ENCODE results near the gene PIGO. TPM values are rescaled to one million over a fixed set of nuclear protein-coding genes. Genes with fewer than 3 reads are reported as not detected.
A peak's percentile ranks its signal among the peaks of the same experiment; 100 is the strongest.

The PIGO gene
- total and polyA plus RNA-seq, 9 of the 15 experiments (the other 6 are each of a cell fraction or from before 2014, with no cell fraction given), result 5.4 to 13.7 (median 9.7) TPM

GRCh38 chr9:35096035-35096849 lies at the start of gene PIGO (continued):
- TF ChIP-seq CHD7 (IDR thresholded peaks at IDR 0.05; ENCODE audit: low read depth, low read length) (no peak), SRSF3 (IDR thresholded peaks at IDR 0.05; ENCODE audit: insufficient read depth, low read length) (no peak), NCOA1 (IDR thresholded peaks at IDR 0.05; ENCODE audit: low read depth) (no peak), HEY1 (CRISPR knock-in tag; IDR thresholded peaks at IDR 0.05; ENCODE audit: borderline replicate concordance) (no peak), GTF2A2 (tag; IDR thresholded peaks at IDR 0.05) (no peak), HCFC1 (IDR thresholded peaks at IDR 0.05; ENCODE audit: low read depth, low read length) (peak; percentile 68), MBD2 (IDR thresholded peaks at IDR 0.05; ENCODE audit: borderline replicate concordance, low read depth) (peak; percentile 50; the same call in 1 of the 2 replicates), CREM (IDR thresholded peaks at IDR 0.05; ENCODE audit: low read depth) (peak; percentile 81), RFX5 (IDR thresholded peaks at IDR 0.05; ENCODE audit: low read depth, low read length) (no peak), MEF2D (tag; conservative IDR thresholded peaks at IDR 0.05; ENCODE audit: low read depth) (no peak), MNT (conservative IDR thresholded peaks at IDR 0.05) (peak; percentile 65 to 86), MAFG (tag; conservative IDR thresholded peaks at IDR 0.05) (no peak), ZNF561 (CRISPR knock-in tag; conservative IDR thresholded peaks at IDR 0.05) (no peak)

Measured in K562 (cell line).